ENCODE results near the gene GUF1.

The GUF1 gene

GRCh38 chr4:44662623-44663005 is 15.6 kb upstream of the GUF1 start:
- no peak overlapping the region for H3K9ac ChIP-seq (ENCODE audit: low read depth, low read length)
- no peak overlapping the region for H3K4me3 ChIP-seq (ENCODE audit: low read length)
- no peaks in the 10 kb centered on the region for H3K9me3 ChIP-seq (replicated peaks; ENCODE audit: low read length)
- no peaks in the 10 kb centered on the region for H3K36me3 ChIP-seq (ENCODE audit: insufficient read depth, low read length)
- no peaks in the 10 kb centered on the region for H3K27me3 ChIP-seq (ENCODE audit: control insufficient read depth, insufficient read depth, low read length)
- H3K4me1 ChIP-seq (ENCODE audit: control insufficient read depth, insufficient read depth, low read length): no peaks in the 10 kb centered on the region
- H3K4me2 ChIP-seq (ENCODE audit: low read length): no peak overlapping the region

DNA sequence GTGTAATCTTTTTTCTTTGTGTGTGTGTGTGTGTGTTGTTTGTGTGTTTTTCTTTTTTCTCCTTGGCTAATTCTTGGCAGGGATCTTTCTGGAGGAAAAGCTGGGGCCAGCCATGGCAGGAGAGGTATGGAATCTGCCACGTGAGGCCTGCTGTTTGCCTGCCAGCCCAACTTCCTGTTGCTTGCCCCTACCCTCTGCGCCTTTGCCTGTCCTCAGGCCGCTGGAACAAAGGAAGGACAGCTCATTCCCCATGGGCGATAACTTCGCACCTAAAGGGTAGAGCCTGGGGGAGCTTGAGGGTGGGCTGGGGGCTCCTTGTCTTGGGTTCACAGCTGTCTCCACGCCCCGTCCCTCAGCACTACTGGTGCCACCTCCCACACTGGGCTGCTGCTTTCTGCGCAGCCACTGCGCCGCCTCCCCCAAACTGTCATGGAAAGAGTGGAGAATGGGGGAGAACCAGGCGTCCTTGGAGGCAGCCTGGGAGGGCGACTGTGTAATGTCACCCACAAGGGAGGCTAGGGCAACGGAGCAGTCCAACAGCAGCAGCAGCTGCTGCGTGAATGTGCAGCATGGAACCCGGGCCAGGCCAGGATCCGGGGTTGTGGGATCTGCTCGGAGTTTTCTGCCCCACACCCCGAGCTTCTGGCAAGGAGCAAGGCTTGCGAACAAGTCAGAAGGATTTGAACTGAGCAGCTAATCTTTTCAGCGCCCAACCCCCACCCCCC is 14.5 kb upstream of the GUF1 start:
- H3K4me3 ChIP-seq (ENCODE audit: low read length): no peak overlapping the region
- H3K36me3 ChIP-seq (ENCODE audit: insufficient read depth, low read length): no peaks in the 10 kb centered on the region
- H3K27me3 ChIP-seq (ENCODE audit: control insufficient read depth, insufficient read depth, low read length): no peaks in the 10 kb centered on the region
- peaks cover 4% of the 10 kb centered on the region for H3K4me1 ChIP-seq (ENCODE audit: control insufficient read depth, insufficient read depth, low read length)
- H3K4me2 ChIP-seq (ENCODE audit: low read length): no peak overlapping the region
- no peaks in the 10 kb centered on the region for H3K9me3 ChIP-seq (replicated peaks; ENCODE audit: low read length)
- H3K9ac ChIP-seq (ENCODE audit: low read depth, low read length): no peak overlapping the region

GRCh38 chr4:44668526-44668925 is 9.7 kb upstream of the GUF1 start:
- Histone ChIP-seq H3K27me3 (ENCODE audit: control insufficient read depth, insufficient read depth, low read length) (no peaks in the 10 kb centered on the region), H3K4me3 (ENCODE audit: low read length) (no peak overlapping the region), H3K4me1 (ENCODE audit: control insufficient read depth, insufficient read depth, low read length) (peaks cover 5% of the 10 kb centered on the region), H3K4me2 (ENCODE audit: low read length) (no peak overlapping the region), H3K9ac (ENCODE audit: low read depth, low read length) (no peak overlapping the region), H3K36me3 (ENCODE audit: insufficient read depth, low read length) (no peaks in the 10 kb centered on the region), H3K9me3 (replicated peaks; ENCODE audit: low read length) (no peaks in the 10 kb centered on the region)

DNA sequence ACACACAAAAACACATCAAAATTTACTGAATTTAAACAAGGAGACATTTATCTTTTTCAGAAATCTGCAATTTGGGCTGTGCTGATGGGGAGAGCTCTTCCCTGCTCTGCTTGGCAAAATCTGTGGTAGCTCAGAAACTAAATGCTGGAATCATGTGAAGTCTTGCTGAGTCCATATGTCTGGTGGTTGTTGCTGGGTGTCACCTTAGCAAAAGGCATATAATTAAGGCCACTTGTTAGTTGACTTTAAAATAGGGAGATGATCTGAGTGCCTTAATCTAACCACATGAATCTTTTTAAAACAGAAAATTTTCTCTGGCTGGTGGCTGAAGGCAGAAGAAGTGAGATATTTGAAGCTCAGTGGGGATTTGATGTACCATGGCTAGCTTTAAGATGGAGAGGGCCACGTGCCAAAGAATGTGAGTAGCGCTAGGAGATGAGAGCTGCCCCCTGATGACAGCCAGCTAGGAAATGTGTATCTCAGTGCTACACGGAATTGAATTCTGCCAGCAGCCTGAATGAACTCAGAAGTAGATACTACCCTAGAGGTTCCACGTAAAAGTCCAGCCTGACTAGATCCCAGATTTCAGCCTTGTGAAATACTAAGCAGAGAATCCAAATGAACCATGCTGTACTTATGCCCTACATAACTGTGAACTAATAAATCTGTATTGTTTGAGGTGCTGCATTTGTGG is 7.6 kb upstream of the GUF1 start:
- Histone ChIP-seq H3K36me3 (ENCODE audit: insufficient read depth, low read length) (no peaks in the 10 kb centered on the region), H3K9ac (ENCODE audit: low read depth, low read length) (no peak overlapping the region), H3K27me3 (ENCODE audit: control insufficient read depth, insufficient read depth, low read length) (no peaks in the 10 kb centered on the region), H3K4me2 (ENCODE audit: low read length) (no peak overlapping the region), H3K4me3 (ENCODE audit: low read length) (no peak overlapping the region), H3K4me1 (ENCODE audit: control insufficient read depth, insufficient read depth, low read length) (peaks cover 5% of the 10 kb centered on the region), H3K9me3 (replicated peaks; ENCODE audit: low read length) (no peaks in the 10 kb centered on the region)

DNA sequence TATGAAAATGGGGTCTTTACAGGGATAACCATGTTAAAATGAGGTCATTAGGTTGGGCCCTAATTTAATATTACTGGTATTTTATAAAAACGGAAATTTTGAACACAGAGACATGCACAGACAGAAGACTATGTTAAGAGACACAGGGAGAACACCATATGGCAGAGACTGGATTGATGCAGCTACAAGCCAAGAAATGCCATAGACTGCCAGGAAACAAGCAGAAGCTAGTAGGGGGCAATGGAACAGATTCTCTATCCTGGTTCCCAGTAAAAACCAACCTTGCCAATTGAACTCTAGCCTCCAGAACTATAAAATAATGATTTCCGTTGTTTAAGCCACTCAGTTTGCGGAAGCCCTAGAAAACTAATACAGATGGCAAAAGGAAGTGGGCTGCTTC is 6.6 kb upstream of the GUF1 start:
- no peaks in the 10 kb centered on the region for H3K36me3 ChIP-seq (ENCODE audit: insufficient read depth, low read length)
- H3K4me3 ChIP-seq (ENCODE audit: low read length): no peak overlapping the region
- no peak overlapping the region for H3K9ac ChIP-seq (ENCODE audit: low read depth, low read length)
- no peaks in the 10 kb centered on the region for H3K9me3 ChIP-seq (replicated peaks; ENCODE audit: low read length)
- H3K4me2 ChIP-seq (ENCODE audit: low read length): no peak overlapping the region
- peaks cover 5% of the 10 kb centered on the region for H3K4me1 ChIP-seq (ENCODE audit: control insufficient read depth, insufficient read depth, low read length)
- H3K27me3 ChIP-seq (ENCODE audit: control insufficient read depth, insufficient read depth, low read length): no peaks in the 10 kb centered on the region

- Histone ChIP-seq H3K9me3 (replicated peaks; ENCODE audit: low read length) (no peaks in the 10 kb centered on the region), H3K4me2 (ENCODE audit: low read length) (no peak overlapping the region), H3K4me1 (ENCODE audit: control insufficient read depth, insufficient read depth, low read length) (peaks cover 5% of the 10 kb centered on the region), H3K9ac (ENCODE audit: low read depth, low read length) (no peak overlapping the region), H3K36me3 (ENCODE audit: insufficient read depth, low read length) (no peaks in the 10 kb centered on the region), H3K4me3 (ENCODE audit: low read length) (no peak overlapping the region), H3K27me3 (ENCODE audit: control insufficient read depth, insufficient read depth, low read length) (no peaks in the 10 kb centered on the region)
These were observed 3.7 kb upstream of the GUF1 start for GRCh38 chr4:44674471-44674870.

- Histone ChIP-seq H3K4me2 (ENCODE audit: low read length) (no peak overlapping the region), H3K9ac (ENCODE audit: low read depth, low read length) (no peak overlapping the region), H3K4me3 (ENCODE audit: low read length) (no peak overlapping the region), H3K27me3 (ENCODE audit: control insufficient read depth, insufficient read depth, low read length) (no peaks in the 10 kb centered on the region), H3K9me3 (replicated peaks; ENCODE audit: low read length) (no peaks in the 10 kb centered on the region), H3K36me3 (ENCODE audit: insufficient read depth, low read length) (no peaks in the 10 kb centered on the region), H3K4me1 (ENCODE audit: control insufficient read depth, insufficient read depth, low read length) (peaks cover 12% of the 10 kb centered on the region)
These were observed 2.9 kb upstream of the GUF1 start for GRCh38 chr4:44675366-44675765.

DNA sequence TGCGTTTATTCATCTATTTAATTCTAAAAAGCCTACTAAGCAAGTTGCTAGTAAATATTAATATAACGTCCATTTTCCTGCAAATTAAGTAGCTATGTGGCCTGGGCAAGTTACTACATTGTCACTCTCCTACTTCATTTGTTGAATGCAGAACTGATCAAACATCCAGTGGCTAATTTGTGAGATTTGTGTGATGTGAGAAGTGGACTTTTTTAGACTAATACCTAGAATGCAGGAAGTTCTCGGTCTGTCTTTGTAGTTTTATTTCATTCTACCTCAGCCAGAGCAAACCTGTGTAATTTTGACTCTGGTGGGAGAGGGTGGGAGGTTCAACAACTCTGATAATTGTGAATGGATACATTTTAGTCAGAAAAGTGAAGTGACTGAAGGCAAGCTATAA is 840 bp downstream of the GUF1 start:
- Histone ChIP-seq H3K9ac (ENCODE audit: low read depth, low read length) (peak overlapping the region; percentile 97), H3K4me1 (ENCODE audit: control insufficient read depth, insufficient read depth, low read length) (peaks cover 12% of the 10 kb centered on the region), H3K9me3 (replicated peaks; ENCODE audit: low read length) (no peaks in the 10 kb centered on the region), H3K4me3 (ENCODE audit: low read length) (peak overlapping the region; percentile 98), H3K27me3 (ENCODE audit: control insufficient read depth, insufficient read depth, low read length) (no peaks in the 10 kb centered on the region), H3K4me2 (ENCODE audit: low read length) (peak overlapping the region; percentile 92), H3K36me3 (ENCODE audit: insufficient read depth, low read length) (peaks cover 22% of the 10 kb centered on the region)

GRCh38 chr4:44684648-44685047 is 6.4 kb downstream of the GUF1 start:
- no peak overlapping the region for H3K4me3 ChIP-seq (ENCODE audit: low read length)
- no peak overlapping the region for H3K9ac ChIP-seq (ENCODE audit: low read depth, low read length)
- H3K4me1 ChIP-seq (ENCODE audit: control insufficient read depth, insufficient read depth, low read length): peaks cover 7% of the 10 kb centered on the region

DNA sequence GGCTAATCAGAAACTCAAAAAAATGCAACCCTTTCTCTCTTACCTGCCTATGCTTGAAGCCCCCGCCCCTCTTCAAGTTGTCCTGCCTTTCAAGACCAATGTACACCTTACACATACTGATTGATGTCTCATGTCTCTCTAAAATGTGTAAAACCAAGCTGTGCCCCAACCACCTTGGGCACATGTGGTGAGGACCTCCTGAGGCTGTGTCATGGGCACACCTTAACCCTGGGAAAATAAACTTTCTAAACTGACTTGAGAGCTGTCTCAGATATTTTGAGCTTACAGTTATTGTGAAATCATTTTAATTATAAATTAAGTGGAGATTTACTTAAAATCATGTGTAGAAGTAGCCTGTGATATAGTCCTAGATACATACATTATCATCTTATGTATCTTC is 22.2 kb downstream of the GUF1 start:
- Histone ChIP-seq H3K4me1 (ENCODE audit: control insufficient read depth, insufficient read depth, low read length) (no peaks in the 10 kb centered on the region), H3K9ac (ENCODE audit: low read depth, low read length) (no peak overlapping the region), H3K4me2 (ENCODE audit: low read length) (no peak overlapping the region), H3K9me3 (replicated peaks; ENCODE audit: low read length) (no peaks in the 10 kb centered on the region), H3K27me3 (ENCODE audit: control insufficient read depth, insufficient read depth, low read length) (no peaks in the 10 kb centered on the region), H3K36me3 (ENCODE audit: insufficient read depth, low read length) (peaks cover 85% of the 10 kb centered on the region), H3K4me3 (ENCODE audit: low read length) (no peak overlapping the region)

More at GRCh38 chr4:44684648-44685047, 6.4 kb downstream of the GUF1 start:
- H3K4me2 ChIP-seq (ENCODE audit: low read length): no peak overlapping the region
- H3K9me3 ChIP-seq (replicated peaks; ENCODE audit: low read length): no peaks in the 10 kb centered on the region
- H3K27me3 ChIP-seq (ENCODE audit: control insufficient read depth, insufficient read depth, low read length): no peaks in the 10 kb centered on the region
- H3K36me3 ChIP-seq (ENCODE audit: insufficient read depth, low read length): peaks cover 54% of the 10 kb centered on the region

GRCh38 chr4:44701037-44701436 is 22.8 kb downstream of the GUF1 start:
- Histone ChIP-seq H3K9me3 (replicated peaks; ENCODE audit: low read length) (no peaks in the 10 kb centered on the region), H3K4me2 (ENCODE audit: low read length) (no peak overlapping the region), H3K4me1 (ENCODE audit: control insufficient read depth, insufficient read depth, low read length) (no peaks in the 10 kb centered on the region), H3K27me3 (ENCODE audit: control insufficient read depth, insufficient read depth, low read length) (no peaks in the 10 kb centered on the region), H3K9ac (ENCODE audit: low read depth, low read length) (no peak overlapping the region), H3K36me3 (ENCODE audit: insufficient read depth, low read length) (peaks cover 84% of the 10 kb centered on the region), H3K4me3 (ENCODE audit: low read length) (no peak overlapping the region)

GRCh38 chr4:44704673-44705072 is 26.5 kb downstream of the GUF1 start:
- Histone ChIP-seq H3K27me3 (ENCODE audit: control insufficient read depth, insufficient read depth, low read length) (no peaks in the 10 kb centered on the region), H3K9me3 (replicated peaks; ENCODE audit: low read length) (no peaks in the 10 kb centered on the region), H3K4me2 (ENCODE audit: low read length) (no peak overlapping the region), H3K9ac (ENCODE audit: low read depth, low read length) (no peak overlapping the region), H3K36me3 (ENCODE audit: insufficient read depth, low read length) (peaks cover 67% of the 10 kb centered on the region), H3K4me1 (ENCODE audit: control insufficient read depth, insufficient read depth, low read length) (no peaks in the 10 kb centered on the region), H3K4me3 (ENCODE audit: low read length) (no peak overlapping the region)
